Right atrium auricular region (tissue), 2 donors: Measurements from ENCODE around the gene TLE6. TPM values are rescaled to one million over a fixed set of nuclear protein-coding genes. Genes with fewer than 3 reads are reported as not detected.
"Not testable (repeated sequence)": the region's sequence is repeated elsewhere in the genome, so short reads cannot be mapped to it uniquely, and the experiment has no call there.

Experiments used
- DNase-seq: peaks from one replicate; pipeline ENCODE4 v3.0.0-alpha.2; 2019; ENCODE audit warnings: low spot score
- H3K27ac ChIP-seq, 2 donors: fragments of 200-600 bp; sonication (generic); 1 replicate in 1 of 2; 2 replicates in 1 of 2; pipeline ENCODE4 v1.5.1; 2016 to 2019
- H3K27me3 ChIP-seq, 2 donors: fragments of 200-600 bp; sonication (generic); one replicate each; pipeline versions ENCODE4 v1.5.1 to v1.6.0; 2017 to 2019
- H3K36me3 ChIP-seq: fragments of 200-600 bp; sonication (generic); one replicate; pipeline ENCODE4 v1.5.1; 2016
- H3K4me1 ChIP-seq, 2 donors: fragments of 200-600 bp; sonication (generic); one replicate each; pipeline versions ENCODE4 v1.5.1 to v1.6.0; 2017 to 2019
- H3K4me3 ChIP-seq, 2 donors: fragments of 200-600 bp; sonication (generic); 1 replicate in 1 of 2; 2 replicates in 1 of 2; pipeline ENCODE4 v1.5.1; 2017 to 2019; ENCODE audit warnings: mild to moderate bottlenecking in 1 of 2, moderate library complexity in 1 of 2
- H3K9me3 ChIP-seq, 2 donors: fragments of 200-600 bp; sonication (generic); one replicate each; pipeline ENCODE4 v1.5.1; 2019
- CTCF ChIP-seq, 2 donors: fragments of 200-600 bp; sonication (generic); IDR thresholded peaks; one replicate each; pipeline ENCODE4 v1.5.1; 2019; ENCODE audit warnings: antibody characterized with exemption in 2 of 2
- total RNA-seq, 2 donors: library from RNA; depleted of rRNA; stranded (reverse); fragments of >200 nt; gene quantifications; one replicate each; pipeline ENCODE4 v1.1.0, GENCODE V29; 2016

TLE6 gene
- total RNA-seq, 2 donors from 2014 or later, result 2.1 to 5.2 TPM

GRCh38 chr19:3036119-3036976, 59.0 kb downstream of the TLE6 start:
- Histone ChIP-seq H3K4me1 (peaks cover 0 to 23% of the 10 kb centered on the region in 2 donors), H3K27me3 (no peaks in the 10 kb centered on the region), H3K36me3 (no peaks in the 10 kb centered on the region), H3K27ac (peak overlapping the region; percentile 93 to 96), H3K9me3 (no peaks in the 10 kb centered on the region), H3K4me3 (peak overlapping the region; percentile 42 to 62)
- DNase-seq, result peak; percentile 94
- TF ChIP-seq CTCF (IDR thresholded peaks at IDR 0.05), result no peak

GRCh38 chr19:3036977-3037544, 59.7 kb downstream of the TLE6 start:
- not testable (repeated sequence) for H3K36me3 ChIP-seq, H3K27me3 ChIP-seq, H3K9me3 ChIP-seq, DNase-seq
- H3K4me3 ChIP-seq, result peak overlapping the region in 1 of 2 donors; percentile 62
- H3K4me1 ChIP-seq, result peaks cover 0 to 29% of the 10 kb centered on the region in 2 donors
- H3K27ac ChIP-seq, result peak overlapping the region; percentile 93 to 96

- no peaks in the 10 kb centered on the region for H3K36me3 ChIP-seq
- no peaks in the 10 kb centered on the region for H3K27me3 ChIP-seq
- H3K4me3 ChIP-seq, result no peak overlapping the region
- TF ChIP-seq CTCF (IDR thresholded peaks at IDR 0.05), result no peak
- H3K9me3 ChIP-seq, result no peaks in the 10 kb centered on the region
- H3K27ac ChIP-seq, result no peak overlapping the region
- DNase-seq, result no peak
- H3K4me1 ChIP-seq, result peaks cover 0 to 37% of the 10 kb centered on the region in 2 donors
These were observed 60.9 kb downstream of the TLE6 start for GRCh38 chr19:3038214-3038613.

GRCh38 chr19:3039125-3039524, 61.8 kb downstream of the TLE6 start:
- Histone ChIP-seq H3K4me1 (peaks cover 0 to 34% of the 10 kb centered on the region in 2 donors), H3K36me3 (no peaks in the 10 kb centered on the region), H3K4me3 (no peak overlapping the region), H3K27ac (peak overlapping the region; percentile 14 to 51), H3K27me3 (no peaks in the 10 kb centered on the region), H3K9me3 (no peaks in the 10 kb centered on the region)
- TF ChIP-seq CTCF (IDR thresholded peaks at IDR 0.05), result no peak
- DNase-seq, result no peak

- H3K27ac ChIP-seq, result peak overlapping the region; percentile 14 to 51
- peaks cover 0 to 28% of the 10 kb centered on the region in 2 donors for H3K4me1 ChIP-seq
- no peaks in the 10 kb centered on the region for H3K9me3 ChIP-seq
- no peaks in the 10 kb centered on the region for H3K36me3 ChIP-seq
- no peak overlapping the region for H3K4me3 ChIP-seq
- DNase-seq, result no peak
- no peak for TF ChIP-seq CTCF (IDR thresholded peaks at IDR 0.05)
- no peaks in the 10 kb centered on the region for H3K27me3 ChIP-seq
These were observed 62.3 kb downstream of the TLE6 start for GRCh38 chr19:3039641-3040077.

GRCh38 chr19:3041327-3041726, 64.0 kb downstream of the TLE6 start:
- Histone ChIP-seq H3K27ac (peak overlapping the region in 1 of 2 donors; percentile 43), H3K36me3 (no peaks in the 10 kb centered on the region), H3K4me1 (peaks cover 0 to 20% of the 10 kb centered on the region in 2 donors), H3K4me3 (no peak overlapping the region), H3K9me3 (no peaks in the 10 kb centered on the region), H3K27me3 (no peaks in the 10 kb centered on the region)
- TF ChIP-seq CTCF (IDR thresholded peaks at IDR 0.05), result no peak
- no peak for DNase-seq
